PC-3 (cell line): Measurements from ENCODE around the gene SLC7A1. TPM values are rescaled to one million over a fixed set of nuclear protein-coding genes. Genes with fewer than 3 reads are reported as not detected.
"Not testable (repeated sequence)": the region's sequence is repeated elsewhere in the genome, so short reads cannot be mapped to it uniquely, and the experiment has no call there.

Experiments
- ATAC-seq: fragments of 200-7000 bp; cut with Tn5 transposase; 2 replicates; pipeline ENCODE4 v1.9.1; 2020; ENCODE audit warnings: mild to moderate bottlenecking, moderate library complexity
- Bru-seq: library from RNA; stranded (reverse); fragments of 400-500 nt; gene quantifications from one replicate; lab custom pipeline; 2021; lab: Mats Ljungman, UMichigan
- BruChase-seq, 2 experiments: library from RNA; stranded (reverse); fragments of 400-500 nt; gene quantifications; one replicate each; lab custom pipeline; 2021; lab: Mats Ljungman, UMichigan
- BruUV-seq: library from RNA; stranded (reverse); fragments of 400-500 nt; replicated peaks from 2 replicates; lab custom pipeline; 2021; lab: Mats Ljungman, UMichigan
- CTCF ChIA-PET: fragments of 300-600 bp; sonication (Branson Sonifier 250); formaldehyde crosslinking; loops from one replicate; lab custom pipeline; 2022; ENCODE audit warnings: antibody characterized with exemption; lab: Charles Lee
- POLR2A ChIA-PET: fragments of 300-600 bp; sonication (Branson Sonifier 250); formaldehyde crosslinking; loops from one replicate; lab custom pipeline; 2022; ENCODE audit warnings: antibody characterized with exemption; ENCODE audit not compliant: unreplicated experiment; lab: Charles Lee
- DNase-seq: peaks from one replicate; pipeline ENCODE4 v3.0.0-alpha.2; 2015
- H2AFZ ChIP-seq: fragments of 300-600 bp; sonication (generic); 2 replicates; pipeline ENCODE4 v1.6.0; 2016; ENCODE audit warnings: antibody characterized with exemption, low read length
- H3F3A ChIP-seq: fragments of 300-600 bp; sonication (generic); one replicate; pipeline ENCODE4 v1.6.0; 2017; ENCODE audit warnings: antibody characterized with exemption, low read length, control low read depth, mild to moderate bottlenecking; ENCODE audit not compliant: unreplicated experiment
- H3K27ac ChIP-seq: fragments of 300-600 bp; sonication (generic); 2 replicates; pipeline ENCODE4 v1.5.1; 2016; ENCODE audit warnings: mild to moderate bottlenecking, low read length
- H3K27me3 ChIP-seq: fragments of 300-600 bp; sonication (generic); 2 replicates; pipeline ENCODE4 v1.6.1; 2016; ENCODE audit warnings: low read length, mixed read lengths
- H3K36me3 ChIP-seq: fragments of 300-600 bp; sonication (generic); 2 replicates; pipeline ENCODE4 v1.6.1; 2016; ENCODE audit warnings: low read depth, mixed run types, low read length, mixed read lengths
- H3K4me1 ChIP-seq: fragments of 300-600 bp; sonication (generic); 2 replicates; pipeline ENCODE4 v1.5.1; 2016; ENCODE audit warnings: low read length; ENCODE audit not compliant: insufficient read depth
- H3K4me2 ChIP-seq: fragments of 300-600 bp; sonication (generic); 2 replicates; pipeline ENCODE4 v1.6.0; 2016; ENCODE audit warnings: low read length
- H3K4me3 ChIP-seq: fragments of 300-600 bp; sonication (generic); 2 replicates; pipeline ENCODE4 v1.5.1; 2016; ENCODE audit warnings: mild to moderate bottlenecking, low read length, mixed read lengths
- H3K79me2 ChIP-seq: fragments of 300-600 bp; sonication (generic); 2 replicates; pipeline ENCODE4 v1.6.1; 2017; ENCODE audit warnings: low read length, mixed read lengths
- H3K9ac ChIP-seq: fragments of 300-600 bp; sonication (generic); 2 replicates; pipeline ENCODE4 v1.6.0; 2016; ENCODE audit warnings: mild to moderate bottlenecking, low read length
- H3K9me2 ChIP-seq: fragments of 300-600 bp; sonication (generic); replicated peaks from 2 replicates; pipeline ENCODE4 v1.6.1; 2016; ENCODE audit warnings: mixed run types, low read length, mixed read lengths
- H3K9me3 ChIP-seq: fragments of 300-600 bp; sonication (generic); 2 replicates; pipeline ENCODE4 v1.6.1; 2016; ENCODE audit warnings: low read length, mixed read lengths
- H4K20me1 ChIP-seq: fragments of 300-600 bp; sonication (generic); 2 replicates; pipeline ENCODE4 v1.6.1; 2016; ENCODE audit warnings: low read length, mixed read lengths
- CTCF ChIP-seq: fragments of 300-600 bp; sonication (generic); conservative IDR thresholded peaks from 2 replicates; pipeline ENCODE4 v1.5.1; 2017; ENCODE audit warnings: antibody characterized with exemption, low read depth, mild to moderate bottlenecking, low read length
- EZH2 ChIP-seq: fragments of 300-600 bp; sonication (generic); IDR thresholded peaks from one replicate; pipeline ENCODE4 v1.6.1; 2017; ENCODE audit warnings: antibody characterized with exemption, mild to moderate bottlenecking, low read length; ENCODE audit not compliant: unreplicated experiment
- EZH2phosphoT487 ChIP-seq: fragments of 300-600 bp; sonication (generic); IDR thresholded peaks from 2 replicates; pipeline ENCODE4 v1.6.1; 2018; ENCODE audit warnings: mild to moderate bottlenecking, antibody characterized with exemption, low read length, borderline replicate concordance
- intact Hi-C: fragments of 100-400 bp; cut with micrococcal nuclease; formaldehyde crosslinking; loops from 2 replicates; pipeline ENCODE4 v1.9.0; 2023
- long read RNA-seq: library from polyadenylated mRNA; unstranded; transcript quantifications from one replicate; pipeline ENCODE4 v2.0.0, GENCODE V29; 2021; ENCODE audit not compliant: unreplicated experiment
- total RNA-seq: library from RNA; depleted of rRNA; stranded (reverse); fragments of >200 nt; gene quantifications from 2 replicates; pipeline ENCODE4 v1.2.3, GENCODE V29; 2014; rRNA removed

Gene SLC7A1
- 19.5 and 29.3 TPM in 2 replicates for total RNA-seq
- percentile 90 among the genes with signal in this experiment for Bru-seq, nascent RNA
- percentile 89 among the genes with signal in this experiment for BruChase-seq, experiment 1, labeled RNA remaining after a 6-hour chase
- percentile 90 among the genes with signal in this experiment for BruChase-seq, experiment 2, labeled RNA remaining after a 2-hour chase
- long read RNA-seq, full-length matches to known transcripts = 13 of 171 reads
- long read RNA-seq, partial matches to known transcripts = 15 of 171 reads
- long read RNA-seq, other reads (novel, unspliced or antisense) = 143 of 171 reads

DNA sequence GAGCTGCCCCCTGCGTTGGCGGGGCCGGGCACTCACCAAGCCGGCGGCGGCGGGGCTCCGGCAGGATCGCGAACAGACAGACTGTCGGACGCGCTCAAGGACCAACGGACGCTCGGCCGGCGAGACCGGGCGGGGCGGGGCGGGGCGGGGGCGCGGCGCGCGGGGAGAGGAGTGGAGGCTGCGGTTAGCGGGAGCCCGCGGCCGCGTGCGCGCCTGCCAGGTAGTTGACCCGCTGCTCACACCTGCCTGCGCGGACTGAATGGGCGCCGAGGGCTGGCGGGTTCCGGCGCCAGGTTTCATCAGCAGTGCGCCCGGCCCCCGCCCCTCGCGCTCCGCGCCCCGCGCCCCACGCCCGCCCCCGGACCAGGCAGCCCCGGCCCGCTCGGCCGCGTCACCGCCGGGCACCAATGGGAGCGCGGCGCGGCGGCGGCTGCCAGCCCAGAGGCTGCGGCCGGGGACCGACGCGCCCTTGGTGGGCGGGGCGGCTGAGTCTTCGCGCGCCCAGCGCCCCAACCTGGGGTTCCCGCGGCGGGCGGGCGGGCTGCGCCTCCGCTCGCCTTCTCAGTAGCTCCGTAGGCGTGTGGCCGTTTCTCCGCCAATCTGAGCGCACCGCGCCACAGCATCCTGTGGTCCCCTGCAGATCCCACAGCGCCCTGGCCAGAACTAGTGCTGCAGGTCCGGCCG is at the start of gene SLC7A1:
TSS of gene SLC7A1 (minus strand) at position 309 of the 684 bp plus-strand sequence. CDS start 59,500 bp downstream, outside the sequence.
- Histone ChIP-seq H3K36me3 (peaks cover 4% of the 10 kb centered on the region; the same call in 1 of the 2 replicates), H3K9me3 (no peaks in the 10 kb centered on the region), H4K20me1 (peaks cover 32% of the 10 kb centered on the region), H3K79me2 (peaks cover 48% of the 10 kb centered on the region), H3K4me3 (peak within 1 kb of the TSS; percentile 78), H3K9ac (peak within 1 kb of the TSS; percentile 96), H3F3A (no peaks in the 10 kb centered on the region), H3K9me2 (no peaks in the 10 kb centered on the region), H2AFZ (peak within 1 kb of the TSS; percentile 52), H3K4me2 (peak within 1 kb of the TSS; percentile 84), H3K4me1 (peaks cover 24% of the 10 kb centered on the region; the same call in 1 of the 2 replicates), H3K27ac (peak within 1 kb of the TSS; percentile 49), H3K27me3 (no peaks in the 10 kb centered on the region)
- ChIA-PET CTCF (no interaction called here), POLR2A (no interaction called here)
- DNase-seq (peak; percentile 90), ATAC-seq (peak; percentile 89)
- TF ChIP-seq CTCF = no peak
- TF ChIP-seq EZH2 = no peak
- no peak for TF ChIP-seq EZH2phosphoT487
- BruUV-seq = no TSS peak
- intact Hi-C loops = no loop called here

DNA sequence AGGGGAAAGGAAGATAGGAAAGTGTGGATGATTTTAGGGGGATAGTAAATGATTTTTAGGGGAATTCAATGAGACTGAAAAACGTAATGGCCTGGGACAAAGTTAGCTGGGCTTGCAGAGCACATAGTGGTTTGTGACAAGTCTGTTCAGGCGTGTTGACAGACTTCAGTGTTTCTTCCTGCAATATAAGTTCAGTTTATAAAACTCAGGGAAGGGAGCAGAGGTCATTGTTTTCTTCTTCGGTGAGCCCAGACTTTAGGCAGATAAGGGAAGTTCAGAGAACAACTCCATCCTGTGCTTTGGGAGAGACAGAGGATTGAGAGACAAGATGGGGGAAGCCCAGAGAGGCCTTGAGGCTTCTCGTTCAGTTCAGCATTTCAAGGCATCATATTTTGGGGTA is 45.2 kb upstream of the SLC7A1 start:
- Histone ChIP-seq H3K79me2 (no peaks in the 10 kb centered on the region), H3K4me3 (no peak overlapping the region), H3K9me2 (no peaks in the 10 kb centered on the region), H3K27ac (no peak overlapping the region), H3K9me3 (no peaks in the 10 kb centered on the region), H3K9ac (no peak overlapping the region), H3F3A (no peaks in the 10 kb centered on the region), H4K20me1 (no peaks in the 10 kb centered on the region), H3K4me1 (no peaks in the 10 kb centered on the region), H2AFZ (no peak overlapping the region), H3K36me3 (no peaks in the 10 kb centered on the region), H3K4me2 (no peak overlapping the region), H3K27me3 (peaks cover 28% of the 10 kb centered on the region)
- ATAC-seq (no peak), DNase-seq (no peak)
- intact Hi-C loops = no loop called here
- POLR2A ChIA-PET = no interaction called here
- CTCF ChIA-PET = no interaction called here
- no peak for TF ChIP-seq EZH2
- TF ChIP-seq CTCF = no peak
- TF ChIP-seq EZH2phosphoT487 = no peak
- no TSS peak for BruUV-seq

DNA sequence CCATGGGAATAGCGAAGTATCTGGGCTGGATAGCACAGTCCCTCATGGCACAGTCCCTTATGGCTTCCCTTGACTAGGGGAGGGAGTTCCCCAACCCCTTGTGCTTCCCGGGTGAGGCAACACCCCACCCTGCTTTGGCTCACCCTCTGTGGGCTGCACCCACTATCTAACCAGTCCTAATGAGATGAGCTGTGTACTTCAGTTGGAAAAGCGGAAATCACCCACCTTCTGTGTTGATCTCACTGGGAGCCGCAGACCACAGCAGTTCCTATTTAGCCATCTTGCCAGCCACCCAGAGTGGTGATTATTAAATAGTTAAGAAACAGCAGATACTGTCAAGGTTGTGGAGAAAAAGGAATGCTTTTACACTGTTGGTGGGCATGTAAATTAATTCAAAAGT is 41.3 kb upstream of the SLC7A1 start:
- intact Hi-C loops, H4K20me1 ChIP-seq, H3K9ac ChIP-seq: not testable (repeated sequence)

More for the DNA sequence above, 41.3 kb upstream of the SLC7A1 start:
- CTCF ChIA-PET, H3K79me2 ChIP-seq, H3K9me3 ChIP-seq, ATAC-seq, H3K9me2 ChIP-seq, H3K4me2 ChIP-seq, H3K36me3 ChIP-seq, BruUV-seq, H3K27ac ChIP-seq, H3K4me1 ChIP-seq, DNase-seq, H3K4me3 ChIP-seq, POLR2A ChIA-PET, H2AFZ ChIP-seq, H3F3A ChIP-seq: not testable (repeated sequence)
- peaks cover 35% of the 10 kb centered on the region for H3K27me3 ChIP-seq
